Measurements from ENCODE around the gene CALHM6. TPM values are rescaled to one million over a fixed set of nuclear protein-coding genes. Genes with fewer than 3 reads are reported as not detected.

The CALHM6 gene
- total RNA-seq, 1 experiment from 2014 or later, result not detected

- Histone ChIP-seq H4K20me1 (ENCODE audit: insufficient read depth) (no peaks in the 10 kb centered on the region), H3K4me3 (replicated peaks in 1 of 2; ENCODE audit: low read depth in 1 of 2, low read length in 2 of 2) (no peak overlapping the region), H3K9me3 (ENCODE audit: control insufficient read depth in 1 of 2, insufficient read depth in 1 of 2, low read depth in 1 of 2, low read length in 2 of 2) (no peaks in the 10 kb centered on the region), H3K9ac (ENCODE audit: low read length) (no peak overlapping the region), H3K27ac (ENCODE audit: low read depth, low read length) (no peak overlapping the region), H3K27me3 (ENCODE audit: insufficient read depth, low read length) (no peaks in the 10 kb centered on the region), H3K36me3 (ENCODE audit: control insufficient read depth in 1 of 2, insufficient read depth in 2 of 2, low read length in 2 of 2) (no peaks in the 10 kb centered on the region), H3K4me2 (ENCODE audit: low read length) (no peak overlapping the region), H3K4me1 (ENCODE audit: control insufficient read depth in 1 of 2, insufficient read depth in 2 of 2, low read length in 2 of 2) (peaks cover 0 to 9% of the 10 kb centered on the region in 2 experiments; a peak in 2 of 4 replicates), H2AFZ (ENCODE audit: low read depth, low read length, poor library complexity, severe bottlenecking) (peak overlapping the region; percentile 97), H3K9me2 (ENCODE audit: insufficient read depth) (no peaks in the 10 kb centered on the region), H3K79me2 (ENCODE audit: insufficient read depth, low read length) (no peaks in the 10 kb centered on the region)
- intact Hi-C loops (cut with micrococcal nuclease), result loop anchor here (5.0 kb wide), 1 partner anchor 570 kb away; no protein-coding TSS in a partner anchor
- ChIA-PET POLR2A (no interaction called here), CTCF (interaction anchor here (1.5 to 2.3 kb wide), 2 partner anchors 20 to 225 kb away, joined by 3 to 15 read pairs; no protein-coding TSS in a partner anchor), RAD21 (ENCODE audit: low non-redundant PET in 1 of 2, low total read pairs in 2 of 2, uncharacterized antibody in 2 of 2, unreplicated experiment in 2 of 2) (no interaction called here)
- BruUV-seq (replicated peaks), result no TSS peak
- ATAC-seq, result no peak
- TF ChIP-seq ZFX (IDR thresholded peaks at IDR 0.05) (no peak), ZNF274 (IDR thresholded peaks at IDR 0.05; ENCODE audit: low read depth, low read length) (no peak), EZH2phosphoT487 (IDR thresholded peaks at IDR 0.05; ENCODE audit: borderline replicate concordance) (no peak), SRF (IDR thresholded peaks at IDR 0.05; ENCODE audit: low read depth) (no peak), JUND (IDR thresholded peaks at IDR 0.05) (no peak), POLR2A (IDR thresholded peaks at IDR 0.05; ENCODE audit: borderline replicate concordance, extremely low read depth, insufficient read depth, insufficient read length) (no peak), FOSL1 (IDR thresholded peaks at IDR 0.05; ENCODE audit: low read depth) (no peak)
- no peak for DNase-seq (ENCODE audit: low read depth, low spot score)
Measured at GRCh38 chr6:116512734-116513133, 51.6 kb downstream of the CALHM6 start.

Other genes with a start within 250 kb of the CALHM6 start
- gene TSPYL4, start 207.3 kb upstream of the CALHM6 start, total RNA-seq (2021; ENCODE audit: unreplicated experiment), result 5.4 TPM
- gene TSPYL1, start 181.4 kb upstream of the CALHM6 start, total RNA-seq (2021; ENCODE audit: unreplicated experiment), result 70.3 TPM
- 38.5 TPM for gene DSE, start 90.4 kb upstream of the CALHM6 start, total RNA-seq (2021; ENCODE audit: unreplicated experiment)
- 0.05 TPM for gene CALHM5, start 50.3 kb downstream of the CALHM6 start, total RNA-seq (2021; ENCODE audit: unreplicated experiment)
- not detected for gene TRAPPC3L, start 84.3 kb downstream of the CALHM6 start, total RNA-seq (2021; ENCODE audit: unreplicated experiment)
- not detected for gene CALHM4, start 92.4 kb downstream of the CALHM6 start, total RNA-seq (2021; ENCODE audit: unreplicated experiment)
- 24.4 TPM for gene RWDD1, start 110.1 kb downstream of the CALHM6 start, total RNA-seq (2021; ENCODE audit: unreplicated experiment)
- 0.27 TPM for gene RSPH4A, start 155.1 kb downstream of the CALHM6 start, total RNA-seq (2021; ENCODE audit: unreplicated experiment)
- 18.2 TPM for gene ZUP1, start 207.4 kb downstream of the CALHM6 start, total RNA-seq (2021; ENCODE audit: unreplicated experiment)
- 9.8 TPM for gene KPNA5, start 219.8 kb downstream of the CALHM6 start, total RNA-seq (2021; ENCODE audit: unreplicated experiment)